Breast epithelium (tissue), 4 donors: Measurements from ENCODE around the gene IL33. TPM values are rescaled to one million over a fixed set of nuclear protein-coding genes. Genes with fewer than 3 reads are reported as not detected.

Experiments used
- DNase-seq, 2 donors: peaks; one replicate each; pipeline ENCODE4 v3.0.0-alpha.2; 2019; ENCODE audit warnings: low spot score in 2 of 2
- H3K27ac ChIP-seq, 2 donors: fragments of 200-600 bp; sonication (generic) in 1 of 2; one replicate each; pipeline ENCODE4 v1.5.1; 2016 to 2019; ENCODE audit warnings: mild to moderate bottlenecking in 1 of 2
- H3K27me3 ChIP-seq, 2 donors: fragments of 200-600 bp; sonication (generic) in 1 of 2; one replicate each; pipeline versions ENCODE4 v1.5.1 to v1.6.0; 2017 to 2019; ENCODE audit warnings: control low read depth in 1 of 2, mild to moderate bottlenecking in 1 of 2
- H3K36me3 ChIP-seq: fragments of 200-600 bp; one replicate; pipeline ENCODE4 v1.5.1; 2019
- H3K4me1 ChIP-seq, 2 donors: fragments of 200-600 bp; sonication (generic); one replicate each; pipeline ENCODE4 v1.5.1; 2016 to 2019; ENCODE audit warnings: control low read depth in 1 of 2
- H3K4me3 ChIP-seq, 3 donors: fragments of 200-600 bp; sonication (generic); 1 replicate in 2 of 3; 2 replicates in 1 of 3; pipeline ENCODE4 v1.5.1; 2016 to 2019; ENCODE audit warnings: mild to moderate bottlenecking in 3 of 3, moderate library complexity in 2 of 3
- H3K9me3 ChIP-seq, 2 donors: fragments of 200-600 bp; sonication (generic) in 1 of 2; one replicate each; pipeline ENCODE4 v1.5.1; 2016 to 2019; ENCODE audit warnings: control low read depth in 1 of 2
- CTCF ChIP-seq, 3 donors: fragments of 450-650 bp; IDR thresholded peaks; one replicate each; pipeline ENCODE4 v1.5.1; 2016 to 2017; ENCODE audit warnings: antibody characterized with exemption in 3 of 3, mild to moderate bottlenecking in 3 of 3, moderate library complexity in 3 of 3
- POLR2AphosphoS5 ChIP-seq, 3 donors: sonication (generic); formaldehyde crosslinking; IDR thresholded peaks; one replicate each; pipeline ENCODE4 v1.6.1; 2017; ENCODE audit warnings: antibody characterized with exemption in 3 of 3
- intact Hi-C: fragments of 100-400 bp; cut with DNase I; formaldehyde crosslinking; loops from one replicate; pipeline ENCODE4 v1.15.1; 2023; ENCODE audit warnings: low total_unique reads
- total RNA-seq, 3 donors: library from RNA; depleted of rRNA; stranded (reverse); fragments of >200 nt; gene quantifications; one replicate each; pipeline ENCODE4 v1.1.0, GENCODE V29; 2016

Gene IL33
- total RNA-seq, 3 donors from 2014 or later = 11.7 to 29.2 (median 12.4) TPM

- no peak for DNase-seq
- Histone ChIP-seq H3K36me3 (no peaks in the 10 kb centered on the region), H3K4me1 (no peaks in the 10 kb centered on the region), H3K9me3 (no peaks in the 10 kb centered on the region), H3K27ac (no peak overlapping the region), H3K4me3 (no peak overlapping the region), H3K27me3 (no peaks in the 10 kb centered on the region)
- intact Hi-C loops = no loop called here
- TF ChIP-seq POLR2AphosphoS5 (IDR thresholded peaks at IDR 0.05) = no peak
- peak; percentile 45 to 58 (median 53) for TF ChIP-seq CTCF (IDR thresholded peaks at IDR 0.05)
Observed at GRCh38 chr9:6305954-6306563, 90.5 kb downstream of the IL33 start.

Other genes starting within 250 kb of the IL33 start
- gene RANBP6, start 200.2 kb upstream of the IL33 start, total RNA-seq = 10 to 100 TPM; 16.1 to 24.9 (median 19.2) TPM
- gene TPD52L3, start 112.6 kb downstream of the IL33 start, total RNA-seq = not detected
- 10 to 100 TPM; 61.0 to 95.6 (median 62.6) TPM for gene UHRF2, start 197.4 kb downstream of the IL33 start, total RNA-seq